ENCODE data around the gene DDX49. TPM values are rescaled to one million over a fixed set of nuclear protein-coding genes. Genes with fewer than 3 reads are reported as not detected.

DDX49 gene
- polyA plus RNA-seq, 1 of the 3 experiments (the other 2 are of a cell fraction): 86.8 TPM

DNA sequence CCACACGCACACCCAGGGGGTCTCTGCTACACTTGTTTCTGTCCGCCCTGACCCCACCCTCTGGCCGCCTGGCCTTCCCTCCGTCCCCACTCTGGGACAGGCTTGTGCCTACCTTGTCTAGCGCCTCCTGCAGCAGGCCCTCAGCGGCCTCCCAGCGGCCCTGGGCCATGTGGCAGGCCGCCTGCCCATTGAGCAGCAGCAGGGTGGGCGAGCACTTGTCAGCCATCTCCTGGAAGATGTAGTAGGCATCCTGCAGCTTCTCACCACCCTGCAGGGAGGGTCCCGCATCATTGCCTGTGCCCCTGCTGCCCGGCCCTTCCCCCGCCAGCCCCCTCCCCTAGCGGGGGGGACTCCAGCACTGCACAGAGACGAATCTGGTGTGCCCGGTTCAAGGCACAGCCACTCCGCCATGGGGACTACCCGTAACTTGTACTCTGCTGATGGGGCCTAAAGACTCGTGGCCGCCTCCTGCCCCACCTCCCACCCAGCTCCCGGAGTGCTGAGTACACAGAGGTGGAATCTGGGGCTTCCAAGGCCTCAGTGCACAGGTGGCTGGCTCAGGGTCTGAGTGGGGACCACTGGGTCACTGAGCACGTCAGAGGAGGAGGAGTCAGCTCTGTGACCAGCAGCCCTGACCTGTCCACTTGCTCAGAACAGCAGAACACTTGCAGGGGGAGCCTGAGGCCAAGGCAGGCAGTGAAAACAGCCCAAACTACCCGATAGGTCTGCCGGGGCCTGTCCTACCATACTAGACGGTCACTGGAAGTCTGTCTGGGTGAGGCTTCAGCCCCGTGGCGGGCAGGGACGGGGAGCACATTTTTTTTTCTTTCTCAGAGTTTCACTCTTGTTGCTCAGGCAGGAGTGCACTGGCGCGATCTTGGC lies 16.1 kb upstream of the DDX49 start:
- Histone ChIP-seq H3K9me2 (no peaks in the 10 kb centered on the region), H3K9me3 (no peaks in the 10 kb centered on the region), H3K27ac (ENCODE audit: low read depth in 2 of 2, low read length in 1 of 2) (no peak overlapping the region), H3K4me1 (ENCODE audit: control insufficient read depth in 1 of 2, insufficient read depth in 2 of 2, low read depth in 1 of 2, low read length in 1 of 2) (peaks cover 0 to 4% of the 10 kb centered on the region in 2 experiments; a peak in 1 of 4 replicates), H3K4me2 (no peak overlapping the region), H4K20me1 (ENCODE audit: insufficient read depth) (no peaks in the 10 kb centered on the region), H3K27me3 (ENCODE audit: insufficient read depth) (no peaks in the 10 kb centered on the region), H3K9ac (no peak overlapping the region), H2AFZ (ENCODE audit: low read depth) (no peak overlapping the region), H3K36me3 (replicated peaks in 1 of 2; ENCODE audit: control insufficient read depth in 1 of 2, insufficient read depth in 2 of 2, low read length in 1 of 2) (peaks cover 3 to 63% of the 10 kb centered on the region in 2 experiments), H3K79me2 (ENCODE audit: insufficient read depth) (no peaks in the 10 kb centered on the region), H3K4me3 (ENCODE audit: low read depth in 2 of 2, low read length in 1 of 2) (no peak overlapping the region), H3F3A (replicated peaks; ENCODE audit: insufficient read depth) (no peaks in the 10 kb centered on the region)
- ChIA-PET CTCF (interaction anchor here (1.0 to 2.9 kb wide), 5 partner anchors 7 to 84 kb away, joined by 3 to 11 read pairs (median 5); partner anchors contain the start of gene CERS1), POLR2A (no interaction called here)
- no peak for DNase-seq
- TF ChIP-seq IRF3 (IDR thresholded peaks at IDR 0.05; ENCODE audit: low read depth, low read length): no peak
- no peak for TF ChIP-seq YY1 (IDR thresholded peaks at IDR 0.05; ENCODE audit: low read depth)
- TF ChIP-seq RFX5 (IDR thresholded peaks at IDR 0.05; ENCODE audit: low read length): no peak
- no peak for TF ChIP-seq SMC3 (IDR thresholded peaks at IDR 0.05; ENCODE audit: low read depth, low read length)
- no peak for TF ChIP-seq MEF2A (IDR thresholded peaks at IDR 0.05; ENCODE audit: borderline replicate concordance, low read depth)
- no peak for TF ChIP-seq EZH2phosphoT487 (IDR thresholded peaks at IDR 0.05; ENCODE audit: borderline replicate concordance, low read depth)
- no peak for TF ChIP-seq USF1 (IDR thresholded peaks at IDR 0.05; ENCODE audit: borderline replicate concordance, low read depth)
- TF ChIP-seq, protein P1, sequence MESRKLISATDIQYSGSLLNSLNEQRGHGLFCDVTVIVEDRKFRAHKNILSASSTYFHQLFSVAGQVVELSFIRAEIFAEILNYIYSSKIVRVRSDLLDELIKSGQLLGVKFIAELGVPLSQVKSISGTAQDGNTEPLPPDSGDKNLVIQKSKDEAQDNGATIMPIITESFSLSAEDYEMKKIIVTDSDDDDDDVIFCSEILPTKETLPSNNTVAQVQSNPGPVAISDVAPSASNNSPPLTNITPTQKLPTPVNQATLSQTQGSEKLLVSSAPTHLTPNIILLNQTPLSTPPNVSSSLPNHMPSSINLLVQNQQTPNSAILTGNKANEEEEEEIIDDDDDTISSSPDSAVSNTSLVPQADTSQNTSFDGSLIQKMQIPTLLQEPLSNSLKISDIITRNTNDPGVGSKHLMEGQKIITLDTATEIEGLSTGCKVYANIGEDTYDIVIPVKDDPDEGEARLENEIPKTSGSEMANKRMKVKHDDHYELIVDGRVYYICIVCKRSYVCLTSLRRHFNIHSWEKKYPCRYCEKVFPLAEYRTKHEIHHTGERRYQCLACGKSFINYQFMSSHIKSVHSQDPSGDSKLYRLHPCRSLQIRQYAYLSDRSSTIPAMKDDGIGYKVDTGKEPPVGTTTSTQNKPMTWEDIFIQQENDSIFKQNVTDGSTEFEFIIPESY (IDR thresholded peaks at IDR 0.05; ENCODE audit: borderline replicate concordance, low read depth): no peak
- TF ChIP-seq, protein P2, sequence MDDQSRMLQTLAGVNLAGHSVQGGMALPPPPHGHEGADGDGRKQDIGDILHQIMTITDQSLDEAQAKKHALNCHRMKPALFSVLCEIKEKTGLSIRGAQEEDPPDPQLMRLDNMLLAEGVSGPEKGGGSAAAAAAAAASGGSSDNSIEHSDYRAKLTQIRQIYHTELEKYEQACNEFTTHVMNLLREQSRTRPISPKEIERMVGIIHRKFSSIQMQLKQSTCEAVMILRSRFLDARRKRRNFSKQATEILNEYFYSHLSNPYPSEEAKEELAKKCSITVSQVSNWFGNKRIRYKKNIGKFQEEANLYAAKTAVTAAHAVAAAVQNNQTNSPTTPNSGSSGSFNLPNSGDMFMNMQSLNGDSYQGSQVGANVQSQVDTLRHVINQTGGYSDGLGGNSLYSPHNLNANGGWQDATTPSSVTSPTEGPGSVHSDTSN (IDR thresholded peaks at IDR 0.05): no peak
- no peak for TF ChIP-seq NFIC (IDR thresholded peaks at IDR 0.05; ENCODE audit: borderline replicate concordance)
- TF ChIP-seq GABPA (IDR thresholded peaks at IDR 0.05; ENCODE audit: low read depth): no peak
- no peak for TF ChIP-seq CTCF (IDR thresholded peaks at IDR 0.05)
- TF ChIP-seq GATA2 (CRISPR knock-in tag; IDR thresholded peaks at IDR 0.05): no peak
- TF ChIP-seq TAF1 (IDR thresholded peaks at IDR 0.05; ENCODE audit: borderline replicate concordance, low read depth, low read length): no peak
- no peak for TF ChIP-seq NRF1 (IDR thresholded peaks at IDR 0.05; ENCODE audit: low read depth, low read length)
- 92% methylated on average over 17 of the region's 29 CpGs for WGBS (ENCODE audit: low lambda C conversion rate)
